Measurements from ENCODE around the gene NEGR1.

GRCh38 chr1:71766748-71767147, 515.6 kb downstream of the NEGR1 start:
- no peak for TF ChIP-seq CTCF (IDR thresholded peaks at IDR 0.05 in 4 of 5, conservative IDR thresholded peaks at IDR 0.05 in 1 of 5)
- no peak for TF ChIP-seq POLR2A (IDR thresholded peaks at IDR 0.05)
